Ovary (tissue), 3 donors: ENCODE results near the gene PPP2R2C.

ENCODE experiments used
- CTCF ChIP-seq, 3 donors: fragments of 450-650 bp in 2 of 3; fragments of 200-600 bp in 1 of 3; IDR thresholded peaks; one replicate each; pipeline versions ENCODE4 v1.5.1 to v1.8.0; 2016 to 2022; ENCODE audit warnings: antibody characterized with exemption in 3 of 3, mild to moderate bottlenecking in 1 of 3
- POLR2A ChIP-seq: fragments of 450-650 bp; IDR thresholded peaks from one replicate; pipeline ENCODE4 v1.6.1; 2017; ENCODE audit warnings: antibody characterized with exemption, mild to moderate bottlenecking, moderate library complexity
- donor health status: DM: no; HTN: no; CAD: no.

DNA sequence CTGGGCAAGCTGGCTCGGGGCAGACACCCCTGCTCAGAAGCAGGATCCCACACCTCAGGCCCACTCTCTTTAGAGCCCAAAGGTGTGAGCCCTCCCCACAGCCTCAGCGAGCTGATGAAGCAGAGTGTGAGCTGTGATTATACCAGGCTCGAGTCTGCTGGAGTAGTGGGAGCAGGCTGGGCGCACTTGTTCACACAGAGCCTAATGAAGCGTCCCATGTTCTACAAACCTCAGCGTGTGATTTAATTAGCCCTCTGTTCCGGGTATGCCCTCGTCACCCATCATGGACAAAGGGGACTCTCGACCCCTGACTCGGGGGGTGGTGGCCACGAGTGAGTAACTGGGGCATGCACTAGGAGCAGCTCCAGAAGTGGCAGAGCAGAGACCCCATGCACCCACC lies 62.3 kb downstream of the PPP2R2C start:
- TF ChIP-seq CTCF (IDR thresholded peaks at IDR 0.05) (no peak), POLR2A (no peak)
